GM06990 (cell line): ENCODE data around the gene KCNG2.

ENCODE experiments used
- DNase-seq: peaks from one replicate; pipeline ENCODE4 v3.0.0-alpha.2; 2011; ENCODE audit not compliant: insufficient read length; ENCODE audit errors: extremely low read depth
- H3K27me3 ChIP-seq: replicated peaks from 2 replicates; pipeline ENCODE4 v1.6.0; 2011; ENCODE audit warnings: low read length; ENCODE audit not compliant: control insufficient read depth, insufficient read depth
- H3K36me3 ChIP-seq: 2 replicates; pipeline ENCODE4 v1.5.1; 2011; ENCODE audit warnings: low read length; ENCODE audit not compliant: control insufficient read depth, insufficient read depth
- H3K4me3 ChIP-seq: replicated peaks from 2 replicates; pipeline ENCODE4 v1.5.1; 2011; ENCODE audit warnings: low read depth, mild to moderate bottlenecking, control low read depth, low read length
- CTCF ChIP-seq: IDR thresholded peaks from 2 replicates; pipeline ENCODE4 v1.5.1; 2011; ENCODE audit warnings: low read length, control low read depth, mild to moderate bottlenecking, inconsistent platforms; ENCODE audit not compliant: insufficient read depth, poor library complexity, severe bottlenecking

Gene KCNG2

GRCh38 chr18:79903787-79904356 lies 106.1 kb downstream of the KCNG2 start:
- Histone ChIP-seq H3K27me3 (no peaks in the 10 kb centered on the region), H3K36me3 (peaks cover 5% of the 10 kb centered on the region), H3K4me3 (no peak overlapping the region)
- no peak for DNase-seq
- TF ChIP-seq CTCF: no peak

GRCh38 chr18:79904357-79905147 lies 106.8 kb downstream of the KCNG2 start:
- Histone ChIP-seq H3K4me3 (no peak overlapping the region), H3K36me3 (peaks cover 5% of the 10 kb centered on the region), H3K27me3 (no peaks in the 10 kb centered on the region)
- DNase-seq: no peak
- no peak for TF ChIP-seq CTCF

- DNase-seq: no peak
- Histone ChIP-seq H3K27me3 (no peaks in the 10 kb centered on the region), H3K36me3 (peaks cover 5% of the 10 kb centered on the region), H3K4me3 (no peak overlapping the region)
- TF ChIP-seq CTCF: no peak
These were observed 107.7 kb downstream of the KCNG2 start for GRCh38 chr18:79905389-79905911.

DNA sequence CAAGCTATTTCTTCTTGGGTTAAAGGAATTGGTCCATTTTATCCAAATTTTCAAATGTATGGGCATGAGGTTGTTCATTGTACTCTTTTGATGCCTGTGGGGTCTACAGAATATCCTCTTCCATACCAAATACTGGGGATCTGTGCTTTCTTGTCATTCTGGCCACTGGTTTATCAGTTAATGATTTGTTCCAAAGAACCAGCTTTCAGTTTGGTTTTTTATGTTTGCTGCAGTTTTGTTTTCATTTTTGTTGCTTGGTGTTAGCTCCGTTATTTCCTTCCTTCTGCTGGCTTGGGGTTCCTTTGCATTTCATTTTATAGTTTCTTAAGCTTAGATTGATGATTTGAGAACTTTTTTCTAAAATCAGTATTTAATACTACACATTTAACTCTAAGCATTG lies 108.3 kb downstream of the KCNG2 start:
- Histone ChIP-seq H3K36me3 (peaks cover 5% of the 10 kb centered on the region), H3K4me3 (no peak overlapping the region), H3K27me3 (no peaks in the 10 kb centered on the region)
- TF ChIP-seq CTCF: no peak
- DNase-seq: no peak

GRCh38 chr18:79906706-79907105 lies 109.0 kb downstream of the KCNG2 start:
- Histone ChIP-seq H3K36me3 (peaks cover 5% of the 10 kb centered on the region), H3K27me3 (no peaks in the 10 kb centered on the region), H3K4me3 (no peak overlapping the region)
- no peak for DNase-seq
- TF ChIP-seq CTCF: no peak
